Measurements from ENCODE around the gene CCND1. TPM values are rescaled to one million over a fixed set of nuclear protein-coding genes. Genes with fewer than 3 reads are reported as not detected.
A peak's percentile ranks its signal among the peaks of the same experiment; 100 is the strongest.

The CCND1 gene
- total RNA-seq, 1 experiment from 2014 or later: 331 TPM

DNA sequence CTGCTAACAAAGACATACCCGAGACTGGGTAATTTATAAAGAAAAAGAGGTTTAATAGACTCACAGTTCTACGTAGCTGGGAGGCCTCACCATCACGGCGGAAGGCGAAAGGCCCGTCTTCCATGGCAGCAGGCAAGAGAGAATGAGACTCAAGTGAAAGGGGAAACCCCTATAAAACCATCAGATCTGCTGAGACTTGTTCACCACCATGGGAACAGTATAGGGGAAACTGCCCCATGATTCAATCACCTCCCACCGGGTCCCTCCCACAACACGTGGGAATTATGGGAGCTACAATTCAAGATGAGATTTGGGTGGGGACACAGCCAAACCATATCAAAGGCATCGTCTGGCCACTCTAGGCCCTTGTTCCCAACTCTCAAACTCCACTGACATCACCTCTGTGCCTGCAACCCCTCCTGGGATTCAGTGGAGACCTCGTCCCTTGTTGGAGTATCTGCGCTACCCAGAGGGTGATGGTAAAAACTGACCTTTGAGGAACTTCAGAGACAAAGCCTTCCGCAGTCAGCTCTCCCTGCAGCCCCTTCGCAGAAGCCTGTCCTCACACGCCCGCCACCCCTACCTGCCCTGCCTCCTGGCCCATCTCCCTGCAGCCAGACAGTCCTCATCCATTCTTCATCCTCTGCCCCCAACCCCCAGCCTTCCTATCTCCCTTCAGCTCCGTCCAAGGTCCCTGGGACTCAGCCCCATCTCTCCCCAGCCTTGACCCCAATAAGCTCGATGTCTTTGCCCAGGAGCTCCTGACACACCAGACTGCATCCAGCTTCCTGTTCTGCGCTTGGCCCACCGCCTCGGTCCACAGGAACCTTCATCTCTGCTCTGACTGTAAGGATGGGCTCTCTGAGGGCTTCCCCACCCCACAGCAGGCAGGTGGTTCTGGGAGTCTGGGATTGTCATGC lies 15.8 kb downstream of the CCND1 start:
- CTCF ChIA-PET: interaction anchor here (0.7 to 5.6 kb wide), 5 partner anchors 13 to 555 kb away, joined by 3 to 44 read pairs (median 3); no protein-coding TSS in a partner anchor
- Mint-ChIP-seq H3K27me3 (ENCODE audit: insufficient read depth, unreplicated experiment) (no peaks in the 10 kb centered on the region), H3K4me1 (ENCODE audit: low read depth, unreplicated experiment) (peaks cover 35% of the 10 kb centered on the region), H3K4me3 (ENCODE audit: unreplicated experiment) (no peak overlapping the region), H3K9me3 (ENCODE audit: unreplicated experiment) (no peaks in the 10 kb centered on the region), H3K27ac (ENCODE audit: unreplicated experiment) (peak overlapping the region; percentile 14), H3K36me3 (ENCODE audit: insufficient read depth, unreplicated experiment) (peaks cover 76% of the 10 kb centered on the region)
- peak in 1 of 2 experiments; percentile 39 for DNase-seq
- no TSS peak for BruUV-seq (replicated peaks)
- TF ChIP-seq CTCF (IDR thresholded peaks at IDR 0.05; ENCODE audit: insufficient read depth in 1 of 2, low read depth in 1 of 2, low read length in 1 of 2, severe bottlenecking in 1 of 2, unreplicated experiment in 1 of 2): no peak
- POLR2A ChIA-PET: interaction anchor here (1.2 to 1.3 kb wide), 2 partner anchors 7 to 18 kb away, joined by 3 to 7 read pairs; no protein-coding TSS in a partner anchor
- Histone ChIP-seq H3K27me3 (replicated peaks; ENCODE audit: control insufficient read depth, insufficient read depth, low read length) (no peaks in the 10 kb centered on the region), H3K36me3 (ENCODE audit: control insufficient read depth, insufficient read depth, low read length) (peaks cover 1% of the 10 kb centered on the region; the same call in 1 of the 2 replicates), H3K9me3 (no peaks in the 10 kb centered on the region), H3K4me3 (ENCODE audit: low read depth, low read length) (no peak overlapping the region), H3K4me1 (peaks cover 42% of the 10 kb centered on the region)
- intact Hi-C loops (cut with micrococcal nuclease; ENCODE audit: unreplicated experiment): loop anchor here (5.0 kb wide), 2 partner anchors 214 to 554 kb away; no protein-coding TSS in a partner anchor

DNA sequence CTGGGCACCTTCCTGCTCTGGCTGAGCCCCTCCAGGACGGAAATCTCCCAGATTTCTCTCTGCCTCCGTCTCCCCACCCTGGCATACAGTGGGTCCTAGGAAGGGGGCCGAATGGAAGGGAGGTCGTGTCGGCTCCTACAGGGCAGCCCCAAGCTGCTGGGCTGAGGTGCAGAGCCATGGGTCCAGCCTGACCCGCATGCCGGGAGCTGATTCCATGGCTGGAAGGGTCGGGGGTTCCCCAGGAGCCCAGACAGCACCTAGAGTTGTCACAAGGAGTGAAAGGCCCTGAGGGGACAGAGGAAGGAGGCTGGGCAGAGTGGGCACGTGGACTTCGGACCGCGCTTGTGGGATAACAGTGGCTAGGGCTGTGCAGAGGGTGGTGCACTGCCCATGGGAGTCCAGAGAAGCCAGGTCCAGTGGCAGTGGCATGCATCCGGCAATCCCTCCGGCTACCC lies 16.5 kb downstream of the CCND1 start:
- H3K27ac Mint-ChIP-seq (ENCODE audit: unreplicated experiment): peak overlapping the region; percentile 14
- POLR2A ChIA-PET: interaction anchor here (1.2 to 1.3 kb wide), 2 partner anchors 8 to 17 kb away, joined by 3 to 7 read pairs; partner anchors contain the start of gene LTO1
- H3K36me3 ChIP-seq (ENCODE audit: control insufficient read depth, insufficient read depth, low read length): 0 out of 2 replicates have a peak, but pooled peaks cover 1% of the 10 kb centered on the region

More for the DNA sequence above, 16.5 kb downstream of the CCND1 start:
- intact Hi-C loops (cut with micrococcal nuclease; ENCODE audit: unreplicated experiment): loop anchor here (5.0 kb wide), 2 partner anchors 215 to 555 kb away; no protein-coding TSS in a partner anchor
- H3K36me3 Mint-ChIP-seq (ENCODE audit: insufficient read depth, unreplicated experiment): peaks cover 73% of the 10 kb centered on the region
- H3K9me3 Mint-ChIP-seq (ENCODE audit: unreplicated experiment): no peaks in the 10 kb centered on the region
- TF ChIP-seq CTCF (IDR thresholded peaks at IDR 0.05; ENCODE audit: insufficient read depth in 1 of 2, low read depth in 1 of 2, low read length in 1 of 2, severe bottlenecking in 1 of 2, unreplicated experiment in 1 of 2): no peak
- Histone ChIP-seq H3K4me3 (ENCODE audit: low read depth, low read length) (no peak overlapping the region), H3K4me1 (peaks cover 42% of the 10 kb centered on the region), H3K27me3 (replicated peaks; ENCODE audit: control insufficient read depth, insufficient read depth, low read length) (no peaks in the 10 kb centered on the region), H3K9me3 (no peaks in the 10 kb centered on the region)
- CTCF ChIA-PET: interaction anchor here (0.7 to 5.6 kb wide), 6 partner anchors 12 to 556 kb away, joined by 3 to 44 read pairs (median 3); no protein-coding TSS in a partner anchor
- H3K4me1 Mint-ChIP-seq (ENCODE audit: low read depth, unreplicated experiment): peaks cover 35% of the 10 kb centered on the region
- DNase-seq: peak in 1 of 2 experiments; percentile 53
- no peaks in the 10 kb centered on the region for H3K27me3 Mint-ChIP-seq (ENCODE audit: insufficient read depth, unreplicated experiment)
- no TSS peak for BruUV-seq (replicated peaks)
- peak overlapping the region; percentile 45 for H3K4me3 Mint-ChIP-seq (ENCODE audit: unreplicated experiment)
